ENCODE data around the gene BABAM2.

- TF ChIP-seq EZH2 (IDR thresholded peaks at IDR 0.05) = no peak
- TF ChIP-seq, protein P1, sequence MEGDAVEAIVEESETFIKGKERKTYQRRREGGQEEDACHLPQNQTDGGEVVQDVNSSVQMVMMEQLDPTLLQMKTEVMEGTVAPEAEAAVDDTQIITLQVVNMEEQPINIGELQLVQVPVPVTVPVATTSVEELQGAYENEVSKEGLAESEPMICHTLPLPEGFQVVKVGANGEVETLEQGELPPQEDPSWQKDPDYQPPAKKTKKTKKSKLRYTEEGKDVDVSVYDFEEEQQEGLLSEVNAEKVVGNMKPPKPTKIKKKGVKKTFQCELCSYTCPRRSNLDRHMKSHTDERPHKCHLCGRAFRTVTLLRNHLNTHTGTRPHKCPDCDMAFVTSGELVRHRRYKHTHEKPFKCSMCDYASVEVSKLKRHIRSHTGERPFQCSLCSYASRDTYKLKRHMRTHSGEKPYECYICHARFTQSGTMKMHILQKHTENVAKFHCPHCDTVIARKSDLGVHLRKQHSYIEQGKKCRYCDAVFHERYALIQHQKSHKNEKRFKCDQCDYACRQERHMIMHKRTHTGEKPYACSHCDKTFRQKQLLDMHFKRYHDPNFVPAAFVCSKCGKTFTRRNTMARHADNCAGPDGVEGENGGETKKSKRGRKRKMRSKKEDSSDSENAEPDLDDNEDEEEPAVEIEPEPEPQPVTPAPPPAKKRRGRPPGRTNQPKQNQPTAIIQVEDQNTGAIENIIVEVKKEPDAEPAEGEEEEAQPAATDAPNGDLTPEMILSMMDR (IDR thresholded peaks at IDR 0.05) = no peak
Observed at GRCh38 chr2:28148566-28148965, 258.0 kb downstream of the BABAM2 start.

Measured in neural progenitor cell (in vitro differentiated cells).